ENCODE data around the gene CRELD2. TPM values are rescaled to one million over a fixed set of nuclear protein-coding genes. Genes with fewer than 3 reads are reported as not detected.

The CRELD2 gene
- total and polyA plus RNA-seq, 8 donors, result 37.2 to 61.9 (median 54.1) TPM

GRCh38 chr22:49884503-49885260 lies 33.8 kb upstream of the CRELD2 start:
- no peak for ATAC-seq

GRCh38 chr22:49885281-49885680 lies 33.2 kb upstream of the CRELD2 start:
- no peaks in the 10 kb centered on the region for H3K4me1 ChIP-seq
- TF ChIP-seq CTCF (IDR thresholded peaks at IDR 0.05), result no peak
- no peak overlapping the region for H3K27ac ChIP-seq
- no peaks in the 10 kb centered on the region for H3K27me3 ChIP-seq
- ATAC-seq (no peak), DNase-seq (no peak), FAIRE-seq (no peak)
- WGBS, 2 donors, result 97 to 98% methylated on average over 17 of the region's 17 CpGs
- H3K9me3 ChIP-seq, result no peaks in the 10 kb centered on the region
- H3K36me3 ChIP-seq, result peaks cover 0 to 17% (median 5%) of the 10 kb centered on the region in 3 donors
- intact Hi-C loops (cut with DNase I), result no loop called here
- no peak overlapping the region for H3K4me3 ChIP-seq

More at GRCh38 chr22:49884503-49885260, 33.8 kb upstream of the CRELD2 start:
- no peak for FAIRE-seq
- Histone ChIP-seq H3K36me3 (peaks cover 0 to 17% (median 5%) of the 10 kb centered on the region in 3 donors), H3K27me3 (no peaks in the 10 kb centered on the region), H3K9me3 (no peaks in the 10 kb centered on the region), H3K4me3 (no peak overlapping the region), H3K27ac (no peak overlapping the region), H3K4me1 (no peaks in the 10 kb centered on the region)
- 93 to 94% methylated on average over 31 of the region's 31 CpGs for WGBS, 2 donors
- no peak for DNase-seq
- intact Hi-C loops (cut with DNase I), result no loop called here
- no peak for TF ChIP-seq CTCF (IDR thresholded peaks at IDR 0.05)

DNA sequence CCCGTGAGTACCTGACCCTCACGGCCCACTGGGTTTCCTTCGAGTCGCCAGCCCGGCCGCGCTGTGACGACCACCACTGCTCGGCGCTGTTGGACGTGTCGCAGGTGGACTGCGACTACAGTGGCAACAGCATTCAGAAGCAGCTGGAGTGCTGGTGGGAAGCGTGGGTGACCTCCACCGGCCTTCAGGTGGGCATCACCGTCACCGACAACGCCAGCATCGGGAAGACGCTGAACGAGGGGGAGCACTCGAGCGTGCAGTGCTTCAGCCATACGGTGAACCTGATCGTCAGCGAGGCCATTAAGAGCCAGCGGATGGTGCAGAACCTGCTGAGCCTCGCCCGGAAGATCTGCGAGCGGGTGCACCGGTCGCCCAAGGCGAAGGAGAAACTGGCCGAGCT lies 32.6 kb upstream of the CRELD2 start:
- no peaks in the 10 kb centered on the region for H3K27me3 ChIP-seq
- H3K27ac ChIP-seq, result no peak overlapping the region
- intact Hi-C loops (cut with DNase I), result no loop called here
- TF ChIP-seq CTCF (IDR thresholded peaks at IDR 0.05), result no peak
- no peak for FAIRE-seq
- no peak overlapping the region for H3K4me3 ChIP-seq
- H3K9me3 ChIP-seq, result no peaks in the 10 kb centered on the region
- DNase-seq, result no peak
- ATAC-seq, result no peak
- peaks cover 0 to 17% (median 5%) of the 10 kb centered on the region in 3 donors for H3K36me3 ChIP-seq
- no peaks in the 10 kb centered on the region for H3K4me1 ChIP-seq
- WGBS, 2 donors, result 98% methylated on average over 35 of the region's 35 CpGs

GRCh38 chr22:49886346-49887063 lies 31.9 kb upstream of the CRELD2 start:
- peaks cover 0 to 17% (median 5%) of the 10 kb centered on the region in 3 donors for H3K36me3 ChIP-seq
- H3K9me3 ChIP-seq, result no peaks in the 10 kb centered on the region
- FAIRE-seq (no peak), DNase-seq (no peak), ATAC-seq (no peak)
- H3K27me3 ChIP-seq, result no peaks in the 10 kb centered on the region
- no peak for TF ChIP-seq CTCF (IDR thresholded peaks at IDR 0.05)
- 97 to 98% methylated on average over 41 of the region's 41 CpGs for WGBS, 2 donors
- no peak overlapping the region for H3K4me3 ChIP-seq
- intact Hi-C loops (cut with DNase I), result no loop called here
- no peak overlapping the region for H3K27ac ChIP-seq
- H3K4me1 ChIP-seq, result no peaks in the 10 kb centered on the region

GRCh38 chr22:49887064-49887451 lies 31.4 kb upstream of the CRELD2 start:
- Histone ChIP-seq H3K36me3 (peaks cover 0 to 17% (median 5%) of the 10 kb centered on the region in 3 donors), H3K9me3 (no peaks in the 10 kb centered on the region), H3K27ac (no peak overlapping the region), H3K27me3 (no peaks in the 10 kb centered on the region), H3K4me3 (no peak overlapping the region), H3K4me1 (no peaks in the 10 kb centered on the region)
- DNase-seq (no peak), FAIRE-seq (no peak), ATAC-seq (no peak)
- no peak for TF ChIP-seq CTCF (IDR thresholded peaks at IDR 0.05)
- intact Hi-C loops (cut with DNase I), result no loop called here
- WGBS, 2 donors, result 97 to 99% methylated on average over 14 of the region's 14 CpGs

All from pancreas (tissue), 10 donors.